Hematopoietic multipotent progenitor cell treated with erythropoietin and hydrocortisone succinate and interleukin-3 and kit ligand, for 6 days (in vitro differentiated cells): ENCODE results near the gene CALML4.
"Not testable (repeated sequence)": the region's sequence is repeated elsewhere in the genome, so short reads cannot be mapped to it uniquely, and the experiment has no call there.

Source experiments
- DNase-seq: peaks from one replicate; pipeline ENCODE4 v3.0.0-alpha.2; 2015

Gene CALML4

DNA sequence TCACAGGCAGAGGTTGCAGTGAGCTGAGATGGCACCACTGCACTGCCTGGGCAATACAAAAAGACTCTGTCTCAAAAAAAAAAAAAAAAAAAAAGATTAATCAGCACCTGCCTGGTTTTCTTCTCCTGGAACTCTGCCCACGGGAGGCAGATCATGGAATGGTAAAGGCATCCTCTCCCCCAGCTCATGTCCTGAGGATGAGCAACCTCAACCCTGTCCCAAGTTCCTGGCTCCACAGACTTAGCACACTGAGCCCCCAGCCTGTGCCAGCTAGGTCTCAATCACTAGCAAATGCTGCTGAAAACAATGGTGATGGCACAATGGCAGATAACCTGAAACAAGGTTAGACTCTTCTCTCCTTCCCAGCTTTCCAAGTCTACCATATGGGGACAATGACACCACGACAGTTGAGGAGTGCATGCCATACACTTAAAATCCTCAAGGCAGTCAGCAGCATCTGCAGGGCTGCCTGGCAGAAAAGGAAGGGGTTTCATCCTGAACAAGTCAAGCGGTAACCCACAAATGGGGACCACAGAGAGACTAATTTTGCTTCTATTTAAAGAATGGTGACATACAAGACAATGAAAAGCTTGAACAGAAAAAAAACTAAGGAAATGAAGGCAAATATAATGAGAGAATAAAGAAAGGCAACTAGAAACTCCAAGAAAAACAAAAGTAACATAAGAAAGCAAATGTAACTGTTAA, 19.6 kb upstream of the CALML4 start:
- peak; percentile 51 for DNase-seq

DNA sequence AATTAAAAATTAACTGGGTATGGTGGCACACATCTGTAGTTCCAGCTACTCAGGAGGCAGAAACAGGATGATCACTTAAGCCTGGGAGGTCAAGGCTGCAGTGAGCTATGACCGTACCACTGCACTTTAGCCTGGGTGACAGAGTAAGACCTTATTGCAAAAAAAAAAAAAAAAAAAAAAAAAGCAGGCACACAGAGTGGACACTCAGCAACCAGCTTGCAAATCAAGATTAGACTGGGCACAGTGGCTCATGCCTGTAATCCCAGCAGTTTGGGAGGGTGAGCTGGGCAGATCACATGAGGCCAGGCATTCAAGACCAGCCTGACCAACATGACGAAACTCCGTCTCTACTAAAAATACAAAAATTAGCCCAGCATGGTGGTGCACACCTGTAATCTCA, 19.0 kb upstream of the CALML4 start:
- DNase-seq: no peak

DNA sequence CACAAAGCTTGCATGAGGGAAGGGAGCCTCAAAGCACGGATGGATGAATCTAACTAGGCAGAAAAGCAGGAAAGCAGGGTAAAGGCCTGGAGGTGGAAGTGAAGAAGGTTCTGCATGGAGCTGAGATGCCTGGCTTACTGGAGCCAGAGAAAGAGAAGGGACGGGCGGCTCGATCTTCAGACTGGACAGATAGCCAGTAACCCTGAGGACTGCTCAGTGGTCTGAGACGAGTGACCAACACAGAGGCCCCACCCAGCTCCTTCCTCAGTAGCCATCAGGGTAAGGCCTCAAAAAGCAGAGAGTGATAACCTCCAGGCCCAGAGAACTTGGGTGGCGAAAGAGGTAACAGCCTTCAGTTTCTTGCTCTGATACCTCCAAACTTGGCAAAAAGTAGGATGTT, 18.0 kb upstream of the CALML4 start:
- no peak for DNase-seq

DNA sequence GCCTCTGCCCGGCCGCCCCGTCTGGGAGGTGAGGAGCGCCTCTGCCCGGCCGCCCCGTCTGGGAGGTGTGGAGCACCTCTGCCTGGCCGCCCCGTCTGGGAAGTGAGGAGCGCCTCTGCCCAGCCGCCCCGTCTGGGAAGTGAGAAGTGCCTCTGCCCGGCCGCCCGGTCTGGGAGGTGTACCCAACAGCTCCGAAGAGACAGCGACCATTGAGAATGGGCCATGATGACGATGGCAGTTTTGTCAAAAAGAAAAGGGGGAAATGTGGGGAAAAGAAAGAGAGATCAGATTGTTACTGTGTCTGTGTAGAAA, 17.3 kb upstream of the CALML4 start:
- DNase-seq: not testable (repeated sequence)

DNA sequence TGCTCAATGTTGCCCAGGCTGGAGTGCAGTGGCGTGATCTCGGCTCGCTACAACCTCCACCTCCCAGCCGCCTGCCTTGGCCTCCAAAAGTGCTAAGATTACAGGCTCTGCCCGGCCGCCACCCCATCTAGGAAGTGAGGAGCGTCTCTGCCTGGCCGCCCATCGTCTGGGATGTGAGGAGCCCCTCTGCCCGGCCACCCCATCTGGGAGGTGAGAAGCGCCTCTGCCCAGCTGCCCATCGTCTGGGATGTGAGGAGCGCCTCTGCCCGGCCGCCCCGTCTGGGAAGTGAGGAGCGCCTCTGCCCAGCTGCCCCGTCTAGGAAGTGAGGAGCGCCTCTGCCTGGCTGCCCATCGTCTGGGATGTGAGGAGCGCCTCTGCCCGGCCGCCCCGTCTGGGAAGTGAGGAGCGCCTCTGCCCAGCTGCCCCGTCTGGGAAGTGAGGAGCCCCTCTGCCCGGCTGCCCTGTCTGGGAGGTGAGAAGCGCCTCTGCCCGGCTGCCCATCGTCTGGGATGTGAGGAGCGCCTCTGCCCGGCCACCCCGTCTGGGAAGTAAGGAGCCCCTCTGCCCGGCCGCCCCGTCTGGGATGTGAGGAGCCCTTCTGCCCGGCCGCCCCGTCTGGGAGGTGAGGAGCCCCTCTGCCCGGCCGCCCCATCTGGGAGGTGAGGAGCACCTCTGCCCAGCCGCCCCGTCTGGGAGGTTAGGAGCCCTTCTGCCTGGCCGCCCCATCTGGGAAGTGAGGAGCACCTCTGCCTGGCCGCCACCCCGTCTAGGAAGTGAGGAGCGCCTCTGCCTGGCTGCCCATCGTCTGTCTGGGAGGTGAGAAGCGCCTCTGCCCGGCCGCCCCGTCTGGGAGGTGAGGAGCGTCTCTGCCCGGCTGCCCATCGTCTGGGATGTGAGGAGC, 16.6 kb upstream of the CALML4 start:
- not testable (repeated sequence) for DNase-seq

DNA sequence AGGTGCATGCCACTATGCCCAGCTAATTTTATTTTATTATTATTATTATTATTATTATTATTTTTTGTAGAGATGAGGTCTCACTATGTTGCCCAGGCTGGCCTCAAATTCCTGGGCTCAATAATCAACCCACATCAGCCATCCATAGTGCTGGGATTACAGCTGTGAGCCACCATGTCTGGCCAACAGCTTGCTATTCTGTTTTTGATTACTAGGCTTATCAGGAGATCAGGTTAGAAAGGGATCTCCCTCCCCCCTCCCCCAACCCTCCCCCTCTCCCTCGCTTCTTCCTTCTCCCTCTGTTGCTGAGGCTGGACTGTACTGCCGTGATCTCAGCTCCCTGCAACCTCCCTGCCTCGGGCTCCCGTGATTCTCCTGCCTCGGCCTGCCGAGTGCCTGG, 15.8 kb upstream of the CALML4 start:
- DNase-seq: no peak

DNA sequence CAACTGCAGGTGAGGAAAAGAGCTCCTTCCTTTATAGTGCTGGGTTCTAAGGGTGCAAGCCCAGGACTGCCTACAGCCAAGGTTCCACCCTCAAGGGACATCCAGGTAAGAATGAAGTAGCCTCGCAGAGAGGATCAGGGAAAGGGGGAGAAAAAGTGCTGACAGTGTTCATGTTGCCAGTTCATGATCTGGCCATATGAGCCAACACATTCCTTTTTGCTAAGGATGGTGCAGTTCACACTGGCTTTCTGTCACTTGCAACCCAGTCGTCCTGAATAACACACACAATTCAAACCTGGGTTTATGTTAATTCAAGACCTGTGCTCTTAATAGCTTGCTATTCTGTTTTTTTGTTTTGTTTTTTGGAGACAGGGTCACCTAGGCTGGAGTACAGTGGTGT, 15.4 kb upstream of the CALML4 start:
- no peak for DNase-seq

DNA sequence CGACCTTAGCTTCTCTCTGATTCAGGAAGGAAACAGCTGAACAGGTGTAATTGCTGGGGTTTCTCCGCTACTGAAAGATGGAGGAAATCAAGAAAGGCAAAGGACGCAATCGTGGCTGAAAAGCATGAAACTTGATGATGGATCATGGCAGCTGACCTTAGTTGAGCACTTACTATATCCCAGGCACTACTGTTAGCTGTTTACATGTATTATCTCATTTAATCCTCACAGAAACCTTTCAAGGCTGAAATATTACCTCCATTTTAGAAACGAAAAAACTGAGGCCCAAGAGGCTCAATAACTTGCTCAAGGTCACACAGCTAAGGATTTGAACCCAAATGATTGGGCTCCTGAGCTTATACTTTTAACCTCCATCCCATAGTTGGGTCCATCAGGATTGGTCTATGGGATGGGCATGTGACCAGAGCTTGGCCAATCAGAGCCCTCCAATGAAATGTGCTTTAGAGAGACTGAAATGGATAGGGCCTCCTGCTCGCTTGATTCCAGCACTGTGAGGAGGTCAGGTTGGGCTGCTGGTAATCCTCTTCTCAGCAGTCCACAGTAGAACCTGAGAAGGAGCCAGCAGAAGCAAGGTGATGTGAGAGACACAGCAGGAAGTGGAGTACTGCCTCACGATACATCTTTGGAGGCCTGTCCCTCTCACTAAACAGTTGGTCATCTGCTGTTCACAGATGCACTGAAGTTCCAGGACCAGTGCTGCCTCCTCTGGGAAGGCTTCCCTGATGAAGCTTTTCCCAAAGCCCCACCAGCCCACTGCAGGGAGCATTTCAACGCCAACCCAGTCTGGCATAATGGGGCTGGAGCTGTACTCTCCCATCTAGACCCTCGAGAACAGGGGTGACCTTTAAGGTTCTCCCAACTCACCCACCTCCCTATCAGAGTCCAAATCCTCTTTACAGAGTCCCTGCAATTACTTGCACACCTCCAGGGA, 14.0 kb upstream of the CALML4 start:
- DNase-seq: no peak

DNA sequence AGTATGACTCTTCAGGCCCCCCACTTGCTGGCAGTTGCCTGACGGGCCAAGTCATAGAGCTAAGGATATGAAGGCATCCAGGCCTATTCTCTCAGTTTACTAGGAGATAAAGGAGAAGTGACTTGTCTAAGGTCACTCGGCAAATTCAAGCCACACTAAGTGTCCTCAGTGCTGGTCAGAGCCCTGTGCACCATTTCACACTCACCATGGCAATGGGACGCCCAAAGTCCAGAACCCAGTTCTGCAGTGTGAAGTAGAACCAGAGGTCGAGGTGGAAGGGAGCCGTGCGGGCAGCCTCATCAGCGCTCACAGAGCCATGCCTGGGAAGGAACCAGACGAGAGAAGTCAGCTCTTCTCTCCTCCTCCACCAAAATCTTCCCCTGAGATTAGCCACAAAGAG, 13.2 kb upstream of the CALML4 start:
- no peak for DNase-seq

GRCh38 chr15:68217341-68217740, 12.2 kb upstream of the CALML4 start:
- no peak for DNase-seq

DNA sequence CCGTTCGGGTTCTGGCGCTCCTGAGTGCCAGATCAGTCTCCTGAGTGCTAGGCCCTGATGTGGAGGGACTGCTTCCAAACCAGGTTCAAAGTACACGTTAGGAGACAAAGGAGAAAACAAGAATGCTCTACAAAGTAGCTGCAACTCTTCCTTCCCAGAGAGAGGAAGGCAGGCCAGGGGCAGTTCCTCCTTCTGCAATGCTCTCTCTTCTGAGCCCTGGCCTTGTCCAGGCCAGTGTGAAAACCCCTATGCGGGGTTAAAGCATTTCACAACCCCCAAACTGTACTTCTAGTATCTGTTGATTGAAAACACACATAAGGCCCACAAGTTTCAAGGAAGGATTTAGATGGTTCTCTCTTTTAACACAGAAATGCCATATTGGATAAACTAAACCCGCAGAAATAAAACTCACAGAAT, 9.7 kb upstream of the CALML4 start:
- DNase-seq: no peak

DNA sequence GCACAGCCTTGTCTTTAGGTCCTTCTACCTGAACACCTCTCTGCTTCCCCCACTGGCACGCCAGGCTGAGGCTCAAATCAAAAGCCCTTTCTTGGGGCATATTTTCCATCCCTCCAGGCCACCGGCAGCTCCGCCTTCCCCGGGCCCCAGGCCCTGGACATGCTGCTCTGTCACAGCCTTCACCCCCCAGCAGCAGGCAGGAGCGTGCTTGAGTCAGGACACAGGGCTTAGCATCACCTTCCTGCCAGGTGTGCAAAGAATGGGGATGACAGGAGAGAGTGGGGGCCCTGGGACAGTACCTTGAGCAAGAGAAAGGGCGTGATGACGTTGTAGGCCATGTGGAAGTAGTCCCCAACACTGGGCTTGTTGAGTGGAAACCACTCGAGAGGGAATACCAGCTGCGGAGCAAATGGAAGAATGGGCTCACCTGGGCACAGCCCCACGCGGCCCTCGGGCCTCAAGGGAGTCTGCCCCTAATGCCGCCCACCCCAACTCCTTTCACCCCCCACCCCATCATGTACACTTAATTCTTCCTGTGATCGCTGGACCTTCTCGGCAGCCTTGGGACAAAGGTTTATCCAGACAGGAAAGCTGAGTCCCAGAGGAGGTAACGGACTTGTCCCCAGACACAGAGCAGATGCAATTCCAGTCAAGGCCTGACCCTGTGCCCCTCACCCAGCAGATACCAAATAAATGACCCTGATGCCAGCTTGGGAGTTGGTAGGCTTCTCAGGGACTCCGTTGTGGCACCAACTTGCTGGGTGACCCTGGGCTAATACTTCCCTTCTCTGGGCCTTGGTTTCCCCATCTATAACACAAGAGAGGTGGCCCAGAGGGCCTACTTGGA, 9.1 kb upstream of the CALML4 start:
- no peak for DNase-seq

- DNase-seq: not testable (repeated sequence)
These were observed 8.3 kb upstream of the CALML4 start for GRCh38 chr15:68213491-68213845.

DNA sequence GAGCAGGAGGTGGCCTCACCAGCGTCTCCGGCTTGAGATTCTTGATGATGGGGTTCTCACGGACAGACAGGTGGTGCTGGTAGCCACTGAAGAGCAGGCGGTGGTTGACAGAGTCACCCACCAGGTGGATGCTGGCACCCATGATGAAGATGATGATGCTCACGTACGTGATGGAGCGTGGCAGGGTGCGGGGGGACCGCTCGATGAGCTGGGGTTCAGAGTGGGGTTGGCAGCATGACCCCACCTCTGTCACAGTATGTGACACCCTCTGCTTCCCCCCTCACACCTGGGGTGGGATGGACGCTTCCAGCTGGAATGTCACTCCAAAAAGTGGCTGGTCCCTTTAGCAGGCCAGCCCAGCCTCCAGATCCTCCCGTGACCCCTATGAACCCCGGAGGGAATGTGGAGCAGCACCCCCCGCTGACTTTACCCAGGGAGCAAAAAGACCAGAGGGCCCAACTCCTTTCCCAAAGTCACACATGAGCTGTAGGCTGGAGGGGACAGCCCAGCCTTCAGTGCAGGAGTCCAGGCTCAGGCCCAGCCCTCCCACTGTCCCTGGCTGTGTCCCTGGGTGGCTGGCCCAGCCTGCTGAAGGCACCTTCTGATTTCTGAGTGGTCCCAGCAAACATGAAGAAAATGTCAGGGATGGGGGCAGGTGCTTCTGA, 6.7 kb upstream of the CALML4 start:
- no peak for DNase-seq

- peak; percentile 68 for DNase-seq
These were observed 5.9 kb upstream of the CALML4 start for GRCh38 chr15:68210821-68211655.

- no peak for DNase-seq
These were observed 5.3 kb upstream of the CALML4 start for GRCh38 chr15:68210409-68210756.

GRCh38 chr15:68209735-68210408, 4.7 kb upstream of the CALML4 start:
- DNase-seq: no peak

DNA sequence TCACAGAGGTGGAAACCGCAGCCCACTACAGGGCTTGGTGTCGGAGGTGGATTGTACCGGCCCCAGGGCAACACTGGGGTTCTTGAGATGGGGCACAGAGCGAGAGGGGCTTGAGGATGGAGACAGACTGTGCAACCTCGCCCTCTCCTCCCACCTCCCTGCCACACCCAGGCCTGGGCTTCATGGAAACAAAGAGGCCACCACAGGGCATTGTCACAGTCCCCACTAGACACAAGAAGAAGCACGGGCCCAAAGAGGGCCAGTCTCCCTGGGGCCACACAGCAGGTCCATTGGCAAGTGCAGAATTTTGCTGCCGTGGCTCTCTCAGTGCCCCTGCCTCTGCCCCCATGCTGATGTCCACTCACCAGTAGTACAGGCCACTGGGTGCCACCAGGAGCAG, 4.1 kb upstream of the CALML4 start:
- DNase-seq: no peak

- DNase-seq: no peak
These were observed 3.6 kb upstream of the CALML4 start for GRCh38 chr15:68208636-68209240.

- DNase-seq: no peak
These were observed 3.0 kb upstream of the CALML4 start for GRCh38 chr15:68208136-68208535.
